Neural progenitor cell (in vitro differentiated cells): Measurements from ENCODE around the gene TGFBR2. TPM values are rescaled to one million over a fixed set of nuclear protein-coding genes. Genes with fewer than 3 reads are reported as not detected.

Experiments
- DNase-seq: peaks from one replicate; pipeline ENCODE4 v3.0.0-alpha.2; 2016; ENCODE audit warnings: low spot score
- H2AFZ ChIP-seq: fragments of 200-600 bp; sonication (generic); replicated peaks from 2 replicates; pipeline ENCODE4 v1.6.1; 2016; ENCODE audit warnings: antibody characterized with exemption
- H3F3A ChIP-seq: fragments of 200-600 bp; sonication (generic); 2 replicates; pipeline ENCODE4 v1.6.1; 2016; ENCODE audit warnings: antibody characterized with exemption, low read depth
- H3K27ac ChIP-seq: fragments of 200-600 bp; sonication (generic); 2 replicates; pipeline ENCODE4 v1.5.1; 2016; ENCODE audit warnings: mild to moderate bottlenecking
- H3K27me3 ChIP-seq: fragments of 200-600 bp; sonication (generic); 2 replicates; pipeline ENCODE4 v1.6.1; 2016; ENCODE audit warnings: mild to moderate bottlenecking, moderate library complexity
- H3K36me3 ChIP-seq: fragments of 200-600 bp; sonication (generic); 2 replicates; pipeline ENCODE4 v1.5.1; 2016
- H3K4me1 ChIP-seq: fragments of 200-600 bp; sonication (generic); 2 replicates; pipeline ENCODE4 v1.6.1; 2016; ENCODE audit warnings: mixed run types
- H3K4me2 ChIP-seq: fragments of 200-600 bp; sonication (generic); 2 replicates; pipeline ENCODE4 v1.6.1; 2016
- H3K4me3 ChIP-seq: fragments of 200-600 bp; sonication (generic); 2 replicates; pipeline ENCODE4 v1.5.1; 2016
- H3K79me2 ChIP-seq: fragments of 200-600 bp; sonication (generic); 2 replicates; pipeline ENCODE4 v1.6.1; 2016; ENCODE audit warnings: low read depth
- H3K9ac ChIP-seq: fragments of 200-600 bp; sonication (generic); 2 replicates; pipeline ENCODE4 v1.6.1; 2016
- H3K9me3 ChIP-seq: fragments of 200-600 bp; sonication (generic); 2 replicates; pipeline ENCODE4 v1.5.1; 2016; ENCODE audit warnings: low read depth
- H4K20me1 ChIP-seq: fragments of 200-600 bp; sonication (generic); 2 replicates; pipeline ENCODE4 v1.6.1; 2016; ENCODE audit warnings: low read depth
- H3K27ac Mint-ChIP-seq: 3 replicates; pipeline ENCODE4 v1.8.0; 2021; ENCODE audit warnings: mixed read lengths
- H3K27me3 Mint-ChIP-seq: 2 replicates; pipeline ENCODE4 v1.8.0; 2022; ENCODE audit warnings: low read depth, mild to moderate bottlenecking, inconsistent platforms, moderate library complexity, mixed read lengths; ENCODE audit not compliant: insufficient read depth
- H3K36me3 Mint-ChIP-seq: 3 replicates; pipeline ENCODE4 v1.8.0; 2021; ENCODE audit warnings: mixed read lengths
- H3K4me1 Mint-ChIP-seq: 3 replicates; pipeline ENCODE4 v1.8.0; 2021; ENCODE audit warnings: mixed read lengths
- H3K4me3 Mint-ChIP-seq: 3 replicates; pipeline ENCODE4 v1.8.0; 2021; ENCODE audit warnings: mild to moderate bottlenecking, moderate library complexity, mixed read lengths
- H3K9me3 Mint-ChIP-seq: 3 replicates; pipeline ENCODE4 v1.8.0; 2020; ENCODE audit warnings: mixed read lengths
- CTCF ChIP-seq: fragments of 200-600 bp; sonication (generic); IDR thresholded peaks from 2 replicates; pipeline ENCODE4 v1.5.1; 2017; ENCODE audit warnings: antibody characterized with exemption, mild to moderate bottlenecking
- EZH2 ChIP-seq: fragments of 200-600 bp; sonication (generic); IDR thresholded peaks from 2 replicates; pipeline ENCODE4 v1.6.1; 2017; ENCODE audit warnings: antibody characterized with exemption, mild to moderate bottlenecking, moderate library complexity
- EZH2phosphoT487 ChIP-seq: fragments of 200-600 bp; sonication (generic); IDR thresholded peaks from 2 replicates; pipeline ENCODE4 v1.6.1; 2017; ENCODE audit warnings: antibody characterized with exemption
- total RNA-seq: library from RNA; depleted of rRNA; stranded (reverse); fragments of >200 nt; gene quantifications from 2 replicates; pipeline ENCODE4 v1.2.3, GENCODE V29; 2015; ENCODE audit warnings: low replicate concordance

TGFBR2 gene
- total RNA-seq, 1 donor from 2014 or later = 7.3 TPM

GRCh38 chr3:30682434-30683155 lies 76.2 kb downstream of the TGFBR2 start:
- Histone ChIP-seq H3K27me3 (no peaks in the 10 kb centered on the region), H3K4me1 (peaks cover 19% of the 10 kb centered on the region), H3K36me3 (no peaks in the 10 kb centered on the region), H3K27ac (no peak overlapping the region), H2AFZ (no peak overlapping the region), H3F3A (peaks cover 13% of the 10 kb centered on the region), H3K9ac (no peak overlapping the region), H3K79me2 (no peaks in the 10 kb centered on the region), H3K4me3 (no peak overlapping the region), H3K4me2 (no peak overlapping the region), H4K20me1 (no peaks in the 10 kb centered on the region), H3K9me3 (no peaks in the 10 kb centered on the region)
- Mint-ChIP-seq H3K27ac (no peak overlapping the region), H3K27me3 (no peaks in the 10 kb centered on the region), H3K4me1 (peaks cover 27% of the 10 kb centered on the region), H3K4me3 (no peak overlapping the region), H3K36me3 (peaks cover 29% of the 10 kb centered on the region), H3K9me3 (no peaks in the 10 kb centered on the region)
- no peak for TF ChIP-seq EZH2phosphoT487
- TF ChIP-seq EZH2 = no peak
- no peak for TF ChIP-seq CTCF
- no peak for DNase-seq

- Histone ChIP-seq H3K36me3 (no peaks in the 10 kb centered on the region), H3K4me3 (no peak overlapping the region), H3K79me2 (no peaks in the 10 kb centered on the region), H3K27ac (no peak overlapping the region), H3K9ac (no peak overlapping the region), H3F3A (peaks cover 13% of the 10 kb centered on the region), H4K20me1 (no peaks in the 10 kb centered on the region), H2AFZ (no peak overlapping the region), H3K4me2 (no peak overlapping the region), H3K27me3 (no peaks in the 10 kb centered on the region), H3K4me1 (peaks cover 19% of the 10 kb centered on the region), H3K9me3 (no peaks in the 10 kb centered on the region)
- H3K36me3 Mint-ChIP-seq = peaks cover 28% of the 10 kb centered on the region
- H3K27ac Mint-ChIP-seq = no peak overlapping the region
- TF ChIP-seq CTCF (no peak), EZH2 (no peak), EZH2phosphoT487 (no peak)
- no peaks in the 10 kb centered on the region for H3K9me3 Mint-ChIP-seq
- no peak overlapping the region for H3K4me3 Mint-ChIP-seq
- no peaks in the 10 kb centered on the region for H3K27me3 Mint-ChIP-seq
- DNase-seq = no peak
- peaks cover 25% of the 10 kb centered on the region for H3K4me1 Mint-ChIP-seq
Observed at GRCh38 chr3:30683769-30684168, 77.4 kb downstream of the TGFBR2 start.

DNA sequence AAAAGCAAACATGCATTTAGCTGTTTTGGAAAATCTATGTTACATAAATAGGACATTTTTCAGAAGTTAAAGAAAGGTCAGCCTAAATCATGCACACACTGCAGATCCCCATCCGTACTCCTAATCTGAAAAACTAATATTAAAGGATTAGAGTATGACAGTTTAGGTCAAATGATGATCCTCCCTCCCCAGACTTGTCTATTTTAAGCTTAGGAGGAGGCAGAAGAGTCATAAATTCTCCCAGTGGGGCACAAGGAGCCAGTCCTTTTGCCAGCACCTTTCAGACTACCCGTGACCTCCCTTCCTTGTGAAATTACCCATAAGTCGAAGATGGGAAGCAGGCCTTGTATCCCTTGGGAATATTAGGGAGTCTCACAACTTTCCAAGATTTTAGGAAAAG lies 78.0 kb downstream of the TGFBR2 start:
- Histone ChIP-seq H3K4me2 (no peak overlapping the region), H3K9ac (no peak overlapping the region), H3K4me3 (no peak overlapping the region), H3K27me3 (no peaks in the 10 kb centered on the region), H3K9me3 (no peaks in the 10 kb centered on the region), H3K27ac (no peak overlapping the region), H2AFZ (no peak overlapping the region), H3K36me3 (no peaks in the 10 kb centered on the region), H3K4me1 (peaks cover 19% of the 10 kb centered on the region), H3K79me2 (no peaks in the 10 kb centered on the region), H3F3A (peaks cover 13% of the 10 kb centered on the region), H4K20me1 (no peaks in the 10 kb centered on the region)
- TF ChIP-seq CTCF (no peak), EZH2phosphoT487 (no peak), EZH2 (no peak)
- no peaks in the 10 kb centered on the region for H3K9me3 Mint-ChIP-seq
- H3K4me1 Mint-ChIP-seq = peaks cover 22% of the 10 kb centered on the region
- no peaks in the 10 kb centered on the region for H3K27me3 Mint-ChIP-seq
- H3K36me3 Mint-ChIP-seq = peaks cover 31% of the 10 kb centered on the region
- no peak overlapping the region for H3K4me3 Mint-ChIP-seq
- DNase-seq = no peak
- no peak overlapping the region for H3K27ac Mint-ChIP-seq
